Ecto neural progenitor cell (in vitro differentiated cells): ENCODE results near the gene DCLK1.
A peak's percentile ranks its signal among the peaks of the same experiment; 100 is the strongest.

ENCODE experiments used
- DNase-seq: peaks from one replicate; pipeline ENCODE4 v3.0.0-alpha.2; 2018; ENCODE audit warnings: low spot score

The DCLK1 gene

DNA sequence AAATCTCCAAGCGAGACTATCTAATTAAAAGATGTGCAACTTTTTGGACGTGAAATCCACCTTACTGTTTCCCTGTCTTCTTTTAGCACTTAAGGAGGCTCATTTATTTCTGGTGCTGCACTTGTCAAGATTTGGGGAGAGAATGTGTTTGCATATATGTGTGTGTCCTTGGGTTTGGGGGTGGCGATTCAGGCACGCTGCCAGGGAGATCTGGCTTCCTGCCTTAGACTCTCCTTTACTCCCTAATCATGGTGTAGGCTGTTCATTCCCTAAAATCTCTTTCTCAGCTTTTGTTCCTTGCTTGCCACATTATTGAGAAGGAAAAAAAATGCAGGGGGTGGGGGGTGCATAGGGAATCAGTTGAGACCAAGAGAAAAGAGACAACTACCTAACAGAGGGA lies 271.2 kb downstream of the DCLK1 start:
- DNase-seq, result no peak

DNA sequence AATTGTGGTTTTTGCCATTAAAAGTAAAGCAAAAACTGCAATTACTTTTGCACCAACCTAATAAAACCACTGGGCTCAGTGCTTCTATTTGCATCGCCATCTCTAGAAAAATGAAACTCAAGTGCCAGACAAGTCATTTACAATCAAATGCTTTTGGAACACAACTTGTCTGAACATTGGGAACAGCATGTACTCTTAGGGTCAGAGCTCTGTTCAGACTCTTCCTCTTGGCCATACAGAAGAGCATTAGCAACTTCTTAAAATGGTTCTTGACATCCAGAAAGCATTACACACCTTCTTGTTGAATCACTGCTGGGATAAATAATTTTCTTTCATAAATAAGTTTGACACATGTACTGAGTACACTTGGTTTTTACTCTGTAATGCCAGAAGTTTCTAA lies 272.5 kb downstream of the DCLK1 start:
- no peak for DNase-seq

GRCh38 chr13:35857769-35858168 lies 273.4 kb downstream of the DCLK1 start:
- DNase-seq, result peak; percentile 52

DNA sequence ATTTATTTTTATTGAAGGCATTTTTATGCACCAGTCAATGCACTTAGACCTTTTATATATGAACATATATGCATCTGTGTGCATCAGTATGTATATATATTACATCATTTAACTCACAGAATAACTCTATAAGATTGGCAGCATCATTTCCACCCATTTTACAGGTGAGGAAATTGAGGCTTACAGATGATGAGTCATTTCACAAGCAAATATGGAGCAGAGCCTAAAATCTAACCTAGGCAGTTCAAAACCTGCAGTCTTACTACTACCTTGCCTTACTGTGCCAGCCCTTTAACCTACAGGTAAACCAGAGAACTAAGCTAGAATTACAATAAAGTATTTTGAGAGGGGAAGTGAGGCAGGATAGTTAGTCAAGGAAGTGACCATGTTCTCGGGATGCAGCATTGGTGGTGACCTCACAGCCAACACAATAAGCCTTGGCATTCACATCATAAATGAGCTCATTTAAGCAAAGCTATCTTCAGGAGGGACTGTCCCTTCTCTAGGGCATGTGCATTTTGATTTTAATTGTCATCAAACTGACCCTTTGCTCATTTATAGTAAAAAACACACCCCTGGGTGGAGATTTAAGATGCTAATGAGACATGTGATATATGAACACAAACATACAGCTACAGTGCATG lies 274.3 kb downstream of the DCLK1 start:
- DNase-seq, result no peak

DNA sequence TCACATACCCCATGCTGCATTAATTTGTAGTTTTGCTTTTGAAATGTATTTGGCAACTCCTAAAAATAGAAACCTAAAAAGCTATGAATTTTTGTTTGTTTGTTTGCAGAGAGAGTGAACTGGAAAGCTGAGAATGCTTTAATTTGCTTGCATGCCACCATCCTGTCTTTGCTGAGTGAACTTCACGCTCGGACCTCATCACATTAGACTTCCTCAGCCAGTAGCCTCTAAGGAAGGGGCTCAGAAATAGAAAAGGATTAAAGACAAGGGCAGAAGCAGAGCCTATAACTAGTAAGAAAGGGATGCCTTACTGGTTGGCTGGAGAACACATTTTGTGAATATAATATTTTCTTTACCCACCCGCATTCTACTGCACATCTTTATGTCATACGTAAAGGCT lies 275.1 kb downstream of the DCLK1 start:
- DNase-seq, result no peak

DNA sequence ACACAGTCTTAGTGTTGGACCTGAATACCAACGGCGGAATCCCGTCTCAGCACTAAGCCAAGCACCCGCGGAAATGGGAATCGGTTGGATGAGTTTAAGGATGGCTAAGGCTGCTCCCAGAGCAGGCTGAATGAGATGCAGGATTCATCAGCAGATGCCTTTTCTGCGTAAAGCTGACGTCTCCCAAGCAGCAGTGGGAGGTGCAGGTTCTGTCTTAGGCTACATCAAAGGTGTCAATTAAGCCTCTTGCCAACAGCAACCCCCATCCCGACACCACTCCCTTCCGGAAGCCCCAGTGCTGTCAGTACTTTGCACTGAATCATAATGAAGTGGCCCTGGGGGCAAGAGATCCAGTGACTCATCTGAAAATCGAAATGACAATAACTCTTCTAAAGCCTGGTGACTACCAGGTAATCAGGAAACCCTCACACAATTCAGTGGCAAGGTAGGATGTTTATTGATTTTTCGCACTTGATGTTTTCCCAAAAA lies 275.6 kb downstream of the DCLK1 start:
- peak; percentile 49 for DNase-seq

GRCh38 chr13:35854286-35854685 lies 276.9 kb downstream of the DCLK1 start:
- no peak for DNase-seq

- no peak for DNase-seq
These were observed 279.3 kb downstream of the DCLK1 start for GRCh38 chr13:35851881-35852280.

- DNase-seq, result no peak
These were observed 279.8 kb downstream of the DCLK1 start for GRCh38 chr13:35851356-35851755.

- no peak for DNase-seq
These were observed 280.6 kb downstream of the DCLK1 start for GRCh38 chr13:35850569-35850968.

DNA sequence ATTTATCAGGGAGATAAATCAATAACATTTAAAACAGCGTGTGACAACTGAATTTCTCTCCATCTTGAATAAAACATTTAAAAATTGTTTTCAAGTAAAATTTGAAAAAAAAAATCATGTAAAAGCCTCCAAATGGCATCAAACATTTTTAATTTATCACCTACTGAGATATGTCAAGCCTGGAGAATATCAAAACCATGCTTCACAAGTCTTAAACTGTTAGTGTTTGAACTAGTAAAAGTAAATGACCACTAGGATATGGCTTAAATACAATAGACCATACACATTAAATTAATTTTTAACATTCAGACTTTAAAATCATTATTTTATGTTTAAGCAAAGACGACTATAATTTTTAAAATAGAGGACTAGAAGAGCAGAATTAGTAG lies 281.9 kb downstream of the DCLK1 start:
- DNase-seq, result no peak

DNA sequence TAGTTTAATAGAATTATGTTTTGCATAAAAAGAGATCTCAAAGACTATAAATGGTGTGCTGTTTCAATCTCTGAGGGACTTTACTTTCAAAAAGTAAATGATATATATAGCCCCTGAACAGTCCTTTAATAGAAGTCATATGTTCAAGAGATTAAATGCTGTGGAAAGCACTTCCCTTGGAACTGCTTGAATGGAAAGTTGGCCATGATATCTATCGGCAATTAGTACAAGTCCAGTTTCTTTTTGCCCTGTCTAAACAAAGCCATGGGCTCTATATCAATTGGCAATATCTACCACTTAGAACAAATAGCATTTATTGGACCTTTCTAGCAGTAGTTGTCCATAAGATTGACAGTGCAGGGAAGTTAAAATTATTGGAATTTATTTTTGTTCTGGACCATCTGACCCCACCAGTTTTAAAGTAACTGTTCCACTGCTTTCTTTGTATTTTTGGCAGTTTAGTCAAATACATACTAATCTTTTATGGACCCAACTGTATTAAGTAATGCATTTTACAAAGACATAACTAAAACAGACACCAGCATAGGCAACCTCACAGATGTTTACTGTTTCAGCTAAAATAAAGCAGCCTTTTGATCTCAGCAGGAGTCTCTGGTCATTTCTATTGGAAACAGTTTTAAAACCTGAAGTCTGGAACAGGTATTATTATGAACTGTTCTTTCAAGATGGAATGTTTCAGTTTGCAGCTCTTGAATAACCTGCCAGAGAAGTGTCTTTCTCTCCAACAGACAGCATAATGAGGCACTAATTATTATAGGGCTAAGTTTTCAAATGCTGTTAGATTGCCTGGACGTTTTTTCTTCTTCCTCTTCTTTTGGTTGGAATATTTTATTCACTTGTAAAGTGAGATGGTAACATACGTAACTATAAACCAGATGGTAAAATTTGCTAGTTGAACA lies 282.6 kb downstream of the DCLK1 start:
- DNase-seq, result no peak

DNA sequence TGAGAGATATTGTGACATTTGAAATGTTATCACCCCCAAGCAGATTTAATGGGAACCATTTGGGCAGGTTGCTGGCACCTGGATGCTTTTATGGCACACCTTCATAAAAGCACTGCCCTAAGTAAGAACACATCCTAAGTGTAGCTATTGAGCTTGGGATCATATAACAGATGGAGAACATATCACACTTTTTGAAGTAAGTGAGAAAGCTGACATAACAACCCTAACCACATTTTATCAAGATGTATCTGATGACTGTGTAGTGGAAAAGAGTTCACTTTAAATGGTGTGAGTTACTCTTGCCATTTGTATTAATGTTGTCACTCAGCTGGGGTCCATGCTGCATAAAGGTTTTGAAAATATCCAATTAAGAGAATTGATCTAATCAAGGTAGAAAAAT lies 287.9 kb downstream of the DCLK1 start:
- DNase-seq, result no peak

- no peak for DNase-seq
These were observed 290.1 kb downstream of the DCLK1 start for GRCh38 chr13:35841060-35841521.

DNA sequence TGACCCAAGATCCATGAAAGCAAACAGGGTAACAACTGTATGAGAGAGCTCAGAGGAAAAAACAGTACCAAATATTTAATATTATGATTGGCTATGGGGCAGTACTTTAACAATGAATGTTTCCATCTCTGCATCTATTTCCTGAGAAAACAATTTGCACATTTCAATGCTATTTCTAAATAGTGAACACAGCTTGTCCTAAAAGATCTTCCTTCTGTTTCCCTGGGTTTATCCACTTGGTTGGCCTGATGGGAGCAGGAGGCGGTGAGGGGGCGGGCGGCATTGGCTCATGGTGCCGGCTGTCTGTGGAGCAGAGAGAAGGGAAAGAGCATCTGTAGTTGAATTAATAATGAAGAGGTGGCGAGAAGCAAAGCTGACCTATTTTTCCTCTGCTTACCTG lies 291.4 kb downstream of the DCLK1 start:
- no peak for DNase-seq

GRCh38 chr13:35838356-35838755 lies 292.8 kb downstream of the DCLK1 start:
- no peak for DNase-seq

- no peak for DNase-seq
These were observed 294.7 kb downstream of the DCLK1 start for GRCh38 chr13:35836446-35836845.

GRCh38 chr13:35835989-35836388 lies 295.2 kb downstream of the DCLK1 start:
- DNase-seq, result no peak

- DNase-seq, result no peak
These were observed 297.4 kb downstream of the DCLK1 start for GRCh38 chr13:35833608-35834275.

DNA sequence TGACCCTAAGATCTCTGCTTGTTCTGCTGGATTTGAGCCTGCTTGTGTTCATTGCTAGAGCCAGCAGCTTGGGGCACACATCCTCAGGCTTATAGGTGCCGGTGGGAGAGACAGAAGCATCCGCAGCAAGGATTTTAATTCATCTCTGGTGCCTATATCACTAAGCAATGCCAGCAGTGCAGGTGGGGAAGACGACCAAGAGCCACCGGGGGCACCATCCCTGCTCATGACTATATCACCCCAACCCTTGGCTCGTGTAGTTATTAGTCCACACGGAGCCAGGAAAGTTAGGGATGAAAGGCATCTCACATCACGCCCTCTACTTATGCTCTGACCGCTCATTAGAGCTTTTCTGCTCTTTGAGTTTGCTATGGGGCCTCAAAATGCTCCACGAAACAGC lies 298.2 kb downstream of the DCLK1 start:
- no peak for DNase-seq

GRCh38 chr13:35832551-35832950 lies 298.6 kb downstream of the DCLK1 start:
- DNase-seq, result no peak

DNA sequence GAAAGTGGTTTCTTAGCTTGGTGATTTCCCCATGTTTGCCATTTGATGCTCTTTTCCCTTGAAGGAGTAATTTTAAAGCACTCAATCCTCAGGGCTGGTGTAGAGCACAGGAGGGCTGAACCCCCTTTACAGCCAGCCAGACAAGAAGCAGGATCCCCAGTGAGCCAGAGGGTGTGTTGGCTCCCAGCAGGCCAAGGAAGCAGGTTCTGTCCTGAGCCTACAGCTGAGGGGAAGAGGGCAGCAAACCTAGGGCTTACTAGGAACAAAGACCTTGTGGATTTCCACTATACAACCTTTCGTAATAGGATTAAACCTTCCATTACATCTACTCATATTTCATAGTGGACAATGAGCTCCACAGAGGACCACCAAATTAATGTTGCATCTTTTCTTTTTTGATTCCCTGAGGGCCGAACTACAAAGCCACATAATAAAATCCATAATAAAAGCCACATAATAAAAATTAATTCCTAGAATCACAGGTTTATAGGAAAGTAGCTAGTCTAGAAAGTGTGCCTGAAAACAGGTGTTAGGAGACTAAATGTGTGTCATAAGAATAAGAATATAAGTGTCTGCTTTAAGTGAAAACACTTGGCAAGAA lies 300.2 kb downstream of the DCLK1 start:
- DNase-seq, result no peak
